Stomach (tissue), 9 donors: Measurements from ENCODE around the gene RASGRP3. TPM values are rescaled to one million over a fixed set of nuclear protein-coding genes. Genes with fewer than 3 reads are reported as not detected.

ENCODE experiments used
- DNase-seq, 2 donors: peaks; one replicate each; pipeline versions ENCODE4 v3.0.0 to v3.0.0-alpha.2; 2013 to 2019
- H3K27ac ChIP-seq, 5 donors: fragments of 200-600 bp in 4 of 5; sonication (generic) in 4 of 5; one replicate each; pipeline ENCODE4 v1.5.1; 2013 to 2019; ENCODE audit warnings: mild to moderate bottlenecking in 1 of 5, moderate library complexity in 1 of 5
- H3K27me3 ChIP-seq, 3 donors: fragments of 200-600 bp; sonication (generic); one replicate each; pipeline ENCODE4 v1.5.1; 2017 to 2019; ENCODE audit warnings: mixed run types in 1 of 3
- H3K36me3 ChIP-seq, 4 donors: fragments of 200-600 bp; sonication (generic); 1 replicate in 3 of 4; 2 replicates in 1 of 4; pipeline ENCODE4 v1.5.1; 2016 to 2019
- H3K4me1 ChIP-seq, 4 donors: fragments of 200-600 bp; sonication (generic); one replicate each; pipeline ENCODE4 v1.5.1; 2016 to 2019
- H3K4me3 ChIP-seq, 4 donors: fragments of 200-600 bp; sonication (generic) in 3 of 4; one replicate each; pipeline ENCODE4 v1.5.1; 2016 to 2019; ENCODE audit warnings: mild to moderate bottlenecking in 1 of 4
- H3K9me3 ChIP-seq, 4 donors: fragments of 200-600 bp; sonication (generic); one replicate each; pipeline ENCODE4 v1.5.1; 2016 to 2019
- CTCF ChIP-seq, 7 experiments: fragments of 450-650 bp in 4 of 7; fragments of 200-600 bp in 3 of 7; sonication (generic) in 3 of 7; IDR thresholded peaks; one replicate each; pipeline ENCODE4 v1.5.1; 2016 to 2019; ENCODE audit warnings: antibody characterized with exemption in 7 of 7, control low read depth in 2 of 7, mild to moderate bottlenecking in 1 of 7
- EP300 ChIP-seq: sonication (generic); formaldehyde crosslinking; IDR thresholded peaks from one replicate; pipeline ENCODE4 v1.6.1; 2017; ENCODE audit warnings: antibody characterized with exemption
- POLR2A ChIP-seq, 4 donors: fragments of 450-650 bp; IDR thresholded peaks; one replicate each; pipeline ENCODE4 v1.6.1; 2016; ENCODE audit warnings: antibody characterized with exemption in 4 of 4, control low read depth in 2 of 4, mild to moderate bottlenecking in 1 of 4, moderate library complexity in 1 of 4
- POLR2AphosphoS5 ChIP-seq, 3 donors: sonication (generic); formaldehyde crosslinking; IDR thresholded peaks; one replicate each; pipeline ENCODE4 v1.6.1; 2016; ENCODE audit warnings: antibody characterized with exemption in 3 of 3
- WGBS, 5 donors: extraction: QIAGEN DNeasy Blood & Tissue Kit in 3 of 5; methylation state at CpG; one replicate each; pipeline versions ENCODE4 v1.1.5 to v1.1.7; 2013 to 2018; 5-methylcytosine and 5-hydroxymethylcytosine counted together
- intact Hi-C: fragments of 100-400 bp; cut with DNase I; formaldehyde crosslinking; loops from one replicate; pipeline ENCODE4 v1.15.1; 2023; ENCODE audit warnings: low total_unique reads
- polyA plus RNA-seq, 3 donors: library from polyadenylated mRNA; stranded (reverse); fragments of 200-250 nt; gene quantifications; one replicate each; pipeline ENCODE4 v1.2.3, GENCODE V29; 2013
- total RNA-seq, 5 donors: library from RNA; depleted of rRNA; stranded (reverse); fragments of >200 nt; gene quantifications; one replicate each; pipeline versions ENCODE4 v1.1.0 to v1.2.3, GENCODE V29; 2014 to 2016
- donor health status: healthy with polysubstance abuse.
- donor health status: Bipolar disorder and iron deficiency.
- donor health status: healthy.

RASGRP3 gene
- total and polyA plus RNA-seq, 8 donors: 0.29 to 51.3 (median 10.1) TPM

DNA sequence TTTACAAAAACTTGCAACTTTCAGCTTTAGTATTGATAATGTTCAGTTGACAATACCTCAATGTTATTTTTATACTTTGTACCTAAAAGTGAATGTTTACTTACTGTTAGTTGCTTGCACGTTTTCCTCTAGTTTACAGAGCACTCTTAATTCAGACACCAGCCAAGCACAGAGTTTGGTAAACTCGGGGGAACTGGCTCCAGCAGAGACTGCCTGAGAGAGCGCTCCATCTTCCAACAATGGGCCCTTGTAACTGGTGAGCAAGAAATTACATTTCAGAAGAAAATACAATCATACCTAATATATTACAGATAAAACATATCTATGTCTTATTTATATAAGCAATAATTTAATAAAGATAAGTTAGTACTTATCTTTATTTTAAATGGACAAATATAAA lies 118.9 kb downstream of the RASGRP3 start:
- TF ChIP-seq CTCF (IDR thresholded peaks at IDR 0.05) (no peak), EP300 (no peak), POLR2AphosphoS5 (IDR thresholded peaks at IDR 0.05) (no peak), POLR2A (IDR thresholded peaks at IDR 0.05) (no peak)
- intact Hi-C loops: no loop called here
- H3K9me3 ChIP-seq: no peaks in the 10 kb centered on the region
- no peak for DNase-seq
- H3K36me3 ChIP-seq: peaks cover 5 to 48% (median 46%) of the 10 kb centered on the region in 4 donors
- no peaks in the 10 kb centered on the region for H3K27me3 ChIP-seq
- no peak overlapping the region for H3K27ac ChIP-seq
- peaks cover 15 to 63% (median 34%) of the 10 kb centered on the region in 4 donors for H3K4me1 ChIP-seq
- no peak overlapping the region for H3K4me3 ChIP-seq
- 25 to 54% (median 43%) methylated on average over 3 of the region's 3 CpGs for WGBS, 5 donors

- Histone ChIP-seq H3K9me3 (no peaks in the 10 kb centered on the region), H3K27me3 (no peaks in the 10 kb centered on the region), H3K27ac (no peak overlapping the region), H3K36me3 (peaks cover 5 to 32% (median 30%) of the 10 kb centered on the region in 4 donors), H3K4me1 (peaks cover 15 to 57% (median 34%) of the 10 kb centered on the region in 4 donors), H3K4me3 (no peak overlapping the region)
- DNase-seq: no peak
- 66 to 91% (median 82%) methylated on average over 3 of the region's 3 CpGs for WGBS, 5 donors
- intact Hi-C loops: no loop called here
- TF ChIP-seq POLR2A (IDR thresholded peaks at IDR 0.05): no peak
- no peak for TF ChIP-seq EP300
- TF ChIP-seq POLR2AphosphoS5 (IDR thresholded peaks at IDR 0.05): no peak
- TF ChIP-seq CTCF (IDR thresholded peaks at IDR 0.05): no peak
These were observed 120.6 kb downstream of the RASGRP3 start for GRCh38 chr2:33597026-33597425.

- peaks cover 15 to 45% (median 30%) of the 10 kb centered on the region in 4 donors for H3K4me1 ChIP-seq
- H3K4me3 ChIP-seq: peak overlapping the region; percentile 74 to 96 (median 85)
- peak in 1 of 2 donors; percentile 71 for DNase-seq
- H3K27me3 ChIP-seq: no peaks in the 10 kb centered on the region
- intact Hi-C loops: no loop called here
- TF ChIP-seq POLR2AphosphoS5 (IDR thresholded peaks at IDR 0.05) (no peak), EP300 (no peak), POLR2A (IDR thresholded peaks at IDR 0.05) (no peak), CTCF (IDR thresholded peaks at IDR 0.05) (no peak)
- H3K27ac ChIP-seq: peak overlapping the region; percentile 71 to 93 (median 88)
- peaks cover 5 to 15% (median 14%) of the 10 kb centered on the region in 4 donors for H3K36me3 ChIP-seq
- WGBS, 5 donors: 0 to 2% (median 0%) methylated on average over 13 to 23 of the region's 23 CpGs
- H3K9me3 ChIP-seq: no peaks in the 10 kb centered on the region
These were observed 122.2 kb downstream of the RASGRP3 start for GRCh38 chr2:33598561-33599174.

DNA sequence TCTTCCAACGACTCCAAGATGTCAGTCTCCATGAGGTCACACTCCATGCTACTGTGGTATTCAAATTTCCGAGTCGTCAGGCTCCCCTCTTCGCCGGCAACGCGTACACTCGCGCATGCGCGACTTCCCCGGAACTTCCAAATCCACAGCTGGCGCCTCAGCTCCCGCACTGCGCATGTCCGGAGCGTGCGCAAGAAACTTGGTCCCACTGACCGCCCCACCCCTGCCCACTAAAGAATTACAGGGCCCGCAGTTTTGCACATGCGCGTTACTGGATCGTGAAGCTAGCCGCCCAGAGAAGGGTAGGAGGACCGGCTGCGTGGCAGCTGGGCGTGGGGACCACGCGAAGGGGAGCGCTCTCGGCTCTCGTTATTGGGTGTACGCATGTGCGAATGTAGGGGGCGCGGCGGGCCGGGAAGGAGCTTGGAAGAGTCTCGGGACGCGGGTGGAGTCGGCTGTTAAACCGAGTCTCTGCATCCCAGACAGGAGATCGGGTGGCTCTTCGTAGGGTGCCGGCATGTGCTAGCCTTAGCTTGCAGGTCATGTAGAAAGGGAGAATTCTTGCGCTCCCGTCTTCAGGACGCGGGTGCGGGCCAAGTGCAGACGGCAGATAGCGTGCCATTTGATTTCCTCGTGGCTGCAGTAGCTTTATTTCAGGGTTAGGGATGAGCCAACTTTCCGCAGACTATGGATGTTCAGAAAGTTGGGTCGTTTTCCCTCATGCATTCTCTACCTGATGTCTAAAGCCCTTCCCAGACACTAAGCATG lies 122.9 kb downstream of the RASGRP3 start, which contains the start of gene FAM98A:
Gene FAM98A (minus strand): TSS at position 125 of the 768 bp plus-strand sequence. CDS start 78 bp downstream, at position 47.
- Histone ChIP-seq H3K36me3 (peaks cover 0 to 9% (median 8%) of the 10 kb centered on the region in 4 donors), H3K27me3 (no peaks in the 10 kb centered on the region), H3K4me3 (peak within 1 kb of the TSS; percentile 74 to 96 (median 85)), H3K27ac (peak within 1 kb of the TSS; percentile 71 to 93 (median 88)), H3K4me1 (peaks cover 15 to 43% (median 28%) of the 10 kb centered on the region in 4 donors), H3K9me3 (no peaks in the 10 kb centered on the region)
- DNase-seq: peak; percentile 99 to 100
- whole genome bisulfite sequencing, 5 donors: 0 to 1% (median 0%) methylated on average over 33 to 56 of the region's 56 CpGs
- intact Hi-C loops: no loop called here
- TF ChIP-seq CTCF (IDR thresholded peaks at IDR 0.05): peak in 2 of 7 experiments; percentile 25 to 33
- TF ChIP-seq POLR2AphosphoS5 (IDR thresholded peaks at IDR 0.05): peak; percentile 59 to 88 (median 62)
- TF ChIP-seq POLR2A (IDR thresholded peaks at IDR 0.05): peak in 1 of 4 donors; percentile 35
- peak; percentile 31 for TF ChIP-seq EP300
